OCI-LY3 (cell line): Measurements from ENCODE around the gene SAMHD1.
A peak's percentile ranks its signal among the peaks of the same experiment; 100 is the strongest.

Experiments
- H2AFZ ChIP-seq: fragments of 200-600, 300-600 bp; shearing (Covaris generic); 2 replicates; pipeline ENCODE4 v1.6.0; 2014; ENCODE audit warnings: antibody characterized with exemption, low read depth, low read length
- H3K27ac ChIP-seq: fragments of 200-600, 300-600 bp; sonication (generic); 2 replicates; pipeline ENCODE4 v1.5.1; 2014; ENCODE audit warnings: mild to moderate bottlenecking, low read length, moderate library complexity, mixed read lengths
- H3K27me3 ChIP-seq: fragments of 200-600, 300-600 bp; sonication (generic); 2 replicates; pipeline ENCODE4 v1.6.1; 2014; ENCODE audit warnings: low read depth, low read length, mixed read lengths
- H3K36me3 ChIP-seq: fragments of 200-600, 300-600 bp; sonication (generic); replicated peaks from 2 replicates; pipeline ENCODE3; 2014; ENCODE audit warnings: low read depth, low read length, mixed read lengths
- H3K4me1 ChIP-seq: fragments of 300-600, 200-600 bp; sonication (generic); 2 replicates; pipeline ENCODE4 v1.6.1; 2014; ENCODE audit warnings: low read length, mixed read lengths
- H3K4me2 ChIP-seq: fragments of 200-600, 300-600 bp; sonication (generic); 2 replicates; pipeline ENCODE4 v1.6.1; 2014; ENCODE audit warnings: low read length, mixed read lengths
- H3K4me3 ChIP-seq: fragments of 300-600, 200-600 bp; sonication (generic); 2 replicates; pipeline ENCODE4 v1.5.1; 2014; ENCODE audit warnings: antibody characterized with exemption, mild to moderate bottlenecking, low read length, moderate library complexity
- H3K79me2 ChIP-seq: fragments of 300-600, 200-600 bp; shearing (Covaris generic); 2 replicates; pipeline ENCODE4 v1.6.1; 2014; ENCODE audit warnings: mild to moderate bottlenecking, low read length, mixed read lengths
- H3K9ac ChIP-seq: fragments of 300-600, 200-600 bp; shearing (Covaris generic); 2 replicates; pipeline ENCODE4 v1.6.0; 2014; ENCODE audit warnings: mild to moderate bottlenecking, low read length, moderate library complexity
- H3K9me3 ChIP-seq: fragments of 200-600, 300-600 bp; shearing (Covaris generic); 2 replicates; pipeline ENCODE4 v1.6.1; 2014; ENCODE audit warnings: low read length, mixed read lengths; ENCODE audit not compliant: insufficient read depth
- H4K20me1 ChIP-seq: fragments of 200-600, 300-600 bp; sonication (generic); 2 replicates; pipeline ENCODE4 v1.6.1; 2016; ENCODE audit warnings: low read length, mixed read lengths; ENCODE audit not compliant: insufficient read depth
- CTCF ChIP-seq: fragments of 200-600, 300-600 bp; sonication (generic); IDR thresholded peaks from 2 replicates; pipeline ENCODE4 v1.5.1; 2014; ENCODE audit warnings: antibody characterized with exemption, low read length, low read depth
- EZH2phosphoT487 ChIP-seq: fragments of 200-600 bp; shearing (Covaris generic); IDR thresholded peaks from 2 replicates; pipeline ENCODE4 v1.6.1; 2018; ENCODE audit warnings: antibody characterized with exemption, mixed run types, low read depth

Gene SAMHD1

GRCh38 chr20:36856691-36857635 lies 94.5 kb downstream of the SAMHD1 start:
- H3K9me3 ChIP-seq = no peaks in the 10 kb centered on the region
- H3K4me1 ChIP-seq = peaks cover 39% of the 10 kb centered on the region
- no peak overlapping the region for H3K4me2 ChIP-seq
- H3K79me2 ChIP-seq = peaks cover 14% of the 10 kb centered on the region
- H3K9ac ChIP-seq = no peak overlapping the region
- no peak overlapping the region for H3K27ac ChIP-seq
- H3K4me3 ChIP-seq = no peak overlapping the region
- H3K36me3 ChIP-seq = no peaks in the 10 kb centered on the region
- no peak for TF ChIP-seq EZH2phosphoT487
- TF ChIP-seq CTCF = no peak
- H4K20me1 ChIP-seq = no peaks in the 10 kb centered on the region; the same call in 1 of the 2 replicates
- H2AFZ ChIP-seq = no peak overlapping the region
- no peaks in the 10 kb centered on the region for H3K27me3 ChIP-seq

- Histone ChIP-seq H2AFZ (no peak overlapping the region), H3K79me2 (peaks cover 6% of the 10 kb centered on the region), H3K27me3 (no peaks in the 10 kb centered on the region), H4K20me1 (no peaks in the 10 kb centered on the region; the same call in 1 of the 2 replicates), H3K36me3 (peaks cover 2% of the 10 kb centered on the region), H3K27ac (no peak overlapping the region), H3K4me3 (no peak overlapping the region), H3K9ac (no peak overlapping the region), H3K4me1 (peaks cover 39% of the 10 kb centered on the region), H3K9me3 (no peaks in the 10 kb centered on the region), H3K4me2 (peak overlapping the region; percentile 13)
- TF ChIP-seq CTCF (no peak), EZH2phosphoT487 (no peak)
Observed at GRCh38 chr20:36856195-36856594, 95.3 kb downstream of the SAMHD1 start.

GRCh38 chr20:36855241-36855657 lies 96.3 kb downstream of the SAMHD1 start:
- TF ChIP-seq EZH2phosphoT487 (no peak), CTCF (no peak)
- Histone ChIP-seq H3K4me3 (no peak overlapping the region), H3K9me3 (peaks cover 6% of the 10 kb centered on the region; the same call in 1 of the 2 replicates), H3K9ac (no peak overlapping the region), H4K20me1 (no peaks in the 10 kb centered on the region; the same call in 1 of the 2 replicates), H2AFZ (no peak overlapping the region), H3K27ac (no peak overlapping the region), H3K4me2 (peak overlapping the region; percentile 13; the same call in 1 of the 2 replicates), H3K79me2 (peaks cover 7% of the 10 kb centered on the region), H3K27me3 (no peaks in the 10 kb centered on the region), H3K4me1 (peaks cover 36% of the 10 kb centered on the region), H3K36me3 (peaks cover 8% of the 10 kb centered on the region)

GRCh38 chr20:36854348-36855240 lies 96.9 kb downstream of the SAMHD1 start:
- Histone ChIP-seq H3K4me3 (no peak overlapping the region), H3K9ac (no peak overlapping the region), H3K27me3 (no peaks in the 10 kb centered on the region), H3K27ac (no peak overlapping the region), H3K4me1 (peaks cover 36% of the 10 kb centered on the region), H4K20me1 (no peaks in the 10 kb centered on the region; the same call in 1 of the 2 replicates), H3K36me3 (peaks cover 8% of the 10 kb centered on the region), H3K9me3 (peaks cover 6% of the 10 kb centered on the region; the same call in 1 of the 2 replicates), H2AFZ (no peak overlapping the region), H3K4me2 (no peak overlapping the region), H3K79me2 (peaks cover 13% of the 10 kb centered on the region)
- TF ChIP-seq EZH2phosphoT487 = no peak
- no peak for TF ChIP-seq CTCF
